Inferior parietal cortex (tissue), 1 donor: ENCODE measurements around the gene ENHO.
"Not testable (repeated sequence)": the region's sequence is repeated elsewhere in the genome, so short reads cannot be mapped to it uniquely, and the experiment has no call there.

Experiments used
- DNase-seq: peaks from one replicate; pipeline ENCODE4 v3.0.0-alpha.2; 2016; ENCODE audit errors: extremely low spot score

ENHO gene

GRCh38 chr9:34507556-34507955 is 15.2 kb downstream of the ENHO start:
- DNase-seq: no peak

- DNase-seq: no peak
Measured at GRCh38 chr9:34506623-34507022, 16.2 kb downstream of the ENHO start.

GRCh38 chr9:34505370-34506120 is 17.2 kb downstream of the ENHO start:
- DNase-seq: no peak

- no peak for DNase-seq
Measured at GRCh38 chr9:34503406-34503805, 19.4 kb downstream of the ENHO start.

GRCh38 chr9:34502891-34503290 is 19.9 kb downstream of the ENHO start:
- no peak for DNase-seq

- no peak for DNase-seq
Measured at GRCh38 chr9:34502471-34502870, 20.3 kb downstream of the ENHO start.

GRCh38 chr9:34501889-34502425 is 20.8 kb downstream of the ENHO start:
- peak; percentile 95 for DNase-seq

- DNase-seq: no peak
Measured at GRCh38 chr9:34501372-34501771, 21.4 kb downstream of the ENHO start.

- peak; percentile 81 for DNase-seq
Measured at GRCh38 chr9:34500623-34501267, 22.0 kb downstream of the ENHO start.

GRCh38 chr9:34499076-34499475 is 23.7 kb downstream of the ENHO start:
- DNase-seq: no peak

GRCh38 chr9:34498553-34498952 is 24.2 kb downstream of the ENHO start:
- DNase-seq: no peak

- DNase-seq: no peak
Measured at GRCh38 chr9:34496149-34496712, 26.6 kb downstream of the ENHO start.

- DNase-seq: no peak
Measured at GRCh38 chr9:34493972-34494535, 28.7 kb downstream of the ENHO start.

GRCh38 chr9:34492051-34492450 is 30.7 kb downstream of the ENHO start:
- no peak for DNase-seq

GRCh38 chr9:34491596-34491995 is 31.2 kb downstream of the ENHO start:
- DNase-seq: no peak

GRCh38 chr9:34490760-34491159 is 32.0 kb downstream of the ENHO start:
- no peak for DNase-seq

GRCh38 chr9:34490360-34490759 is 32.4 kb downstream of the ENHO start:
- no peak for DNase-seq

- no peak for DNase-seq
Measured at GRCh38 chr9:34486572-34486971, 36.2 kb downstream of the ENHO start.

- no peak for DNase-seq
Measured at GRCh38 chr9:34485822-34486221, 37.0 kb downstream of the ENHO start.

GRCh38 chr9:34484678-34485077 is 38.1 kb downstream of the ENHO start:
- DNase-seq: no peak

- DNase-seq: not testable (repeated sequence)
Measured at GRCh38 chr9:34482746-34483145, 40.0 kb downstream of the ENHO start.

GRCh38 chr9:34481620-34482019 is 41.2 kb downstream of the ENHO start:
- DNase-seq: not testable (repeated sequence)
